H7 (cell line): ENCODE results near the gene TLR8. TPM values are rescaled to one million over a fixed set of nuclear protein-coding genes. Genes with fewer than 3 reads are reported as not detected.
"Not testable (repeated sequence)": the region's sequence is repeated elsewhere in the genome, so short reads cannot be mapped to it uniquely, and the experiment has no call there.

Experiments used
- DNase-seq: peaks from one replicate; pipeline ENCODE4 v3.0.0; 2012
- H3K27me3 ChIP-seq: 2 replicates; pipeline ENCODE4 v1.6.0; 2011; ENCODE audit warnings: mild to moderate bottlenecking, low read length; ENCODE audit not compliant: control insufficient read depth, insufficient read depth
- H3K36me3 ChIP-seq: replicated peaks from 2 replicates; pipeline ENCODE4 v1.5.1; 2011; ENCODE audit warnings: low read length; ENCODE audit not compliant: control insufficient read depth, insufficient read depth
- H3K4me3 ChIP-seq: 2 replicates; pipeline ENCODE4 v1.5.1; 2011; ENCODE audit warnings: low read depth, mild to moderate bottlenecking, control low read depth, low read length, moderate library complexity; ENCODE audit not compliant: insufficient read depth
- total RNA-seq: library from RNA; depleted of rRNA; stranded (reverse); fragments of >200 nt; shearing (Covaris generic); gene quantifications from 2 replicates; pipeline ENCODE4 v1.2.3, GENCODE V29; 2014; rRNA removed

Gene TLR8
- total RNA-seq, 1 experiment from 2014 or later, result not detected

DNA sequence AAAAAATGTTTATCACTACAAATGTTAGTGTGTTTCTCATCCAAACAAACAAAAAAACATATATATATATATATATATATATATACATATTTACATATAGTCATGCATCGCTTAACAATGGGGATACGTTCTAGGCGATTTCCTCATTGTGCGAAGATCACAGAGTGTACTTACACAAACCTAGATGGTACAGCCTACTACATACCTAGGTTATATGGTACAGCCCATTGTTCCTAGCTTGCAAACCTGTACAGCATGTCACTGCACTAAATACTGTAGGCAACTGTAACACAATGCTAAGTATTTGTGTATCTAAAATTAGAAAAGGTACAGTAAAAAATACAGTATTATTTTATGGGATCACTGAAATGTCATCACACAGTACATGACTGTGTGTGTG is 52.0 kb downstream of the TLR8 start:
- no peaks in the 10 kb centered on the region for H3K27me3 ChIP-seq
- no peak for DNase-seq
- H3K36me3 ChIP-seq, result no peaks in the 10 kb centered on the region
- no peak overlapping the region for H3K4me3 ChIP-seq

DNA sequence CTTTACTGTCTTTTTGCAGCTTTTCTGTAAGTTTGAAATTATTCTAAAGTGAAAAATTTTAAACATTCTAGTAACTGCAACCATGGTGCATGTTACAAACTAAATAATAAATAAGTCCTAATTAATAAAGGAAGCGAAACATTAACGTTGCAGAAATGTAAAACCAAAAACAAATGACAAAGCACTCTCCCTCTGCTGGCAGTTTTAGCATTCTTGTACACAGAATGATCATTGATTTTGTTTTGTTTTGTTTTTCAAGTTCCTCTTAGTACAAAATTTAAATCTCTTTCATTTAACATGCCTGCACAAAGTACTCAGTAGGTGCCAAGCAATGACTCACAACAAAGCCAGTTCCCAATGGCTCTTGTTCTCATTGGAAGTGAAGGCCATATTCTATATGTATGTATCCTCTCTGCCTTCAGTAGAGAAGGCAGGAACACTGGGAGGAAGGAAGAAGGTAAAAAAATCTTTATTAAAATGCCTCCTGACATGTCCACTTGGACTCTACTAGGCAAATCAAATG is 54.8 kb downstream of the TLR8 start:
- DNase-seq, result no peak
- H3K36me3 ChIP-seq, result no peaks in the 10 kb centered on the region

DNA sequence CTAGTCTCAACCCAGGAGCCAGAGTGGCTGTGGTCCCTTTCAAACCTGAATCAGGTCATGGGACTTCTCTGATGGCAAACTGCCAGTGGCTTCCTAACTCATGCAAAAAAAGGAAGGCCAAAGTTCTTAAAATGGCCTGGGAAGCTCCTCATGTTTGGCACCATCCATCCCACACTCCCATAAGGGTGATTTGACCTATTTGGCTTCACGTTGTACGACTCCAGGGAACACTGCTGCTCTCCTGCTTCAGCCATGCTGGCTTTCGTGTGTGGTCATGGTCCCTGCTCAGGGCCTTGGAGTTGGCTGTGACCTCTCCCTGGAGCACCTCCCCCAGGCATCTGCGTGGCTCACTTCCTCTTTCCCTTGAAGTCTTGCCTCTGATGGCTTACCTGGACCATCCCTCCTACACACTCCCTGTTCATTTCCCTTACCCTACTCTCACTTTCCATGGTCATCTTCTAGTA is 55.7 kb downstream of the TLR8 start:
- no peak for DNase-seq
- H3K4me3 ChIP-seq, result no peak overlapping the region
- no peaks in the 10 kb centered on the region for H3K36me3 ChIP-seq
- H3K27me3 ChIP-seq, result no peaks in the 10 kb centered on the region

More for the DNA sequence above, 54.8 kb downstream of the TLR8 start:
- no peaks in the 10 kb centered on the region for H3K27me3 ChIP-seq
- H3K4me3 ChIP-seq, result no peak overlapping the region

DNA sequence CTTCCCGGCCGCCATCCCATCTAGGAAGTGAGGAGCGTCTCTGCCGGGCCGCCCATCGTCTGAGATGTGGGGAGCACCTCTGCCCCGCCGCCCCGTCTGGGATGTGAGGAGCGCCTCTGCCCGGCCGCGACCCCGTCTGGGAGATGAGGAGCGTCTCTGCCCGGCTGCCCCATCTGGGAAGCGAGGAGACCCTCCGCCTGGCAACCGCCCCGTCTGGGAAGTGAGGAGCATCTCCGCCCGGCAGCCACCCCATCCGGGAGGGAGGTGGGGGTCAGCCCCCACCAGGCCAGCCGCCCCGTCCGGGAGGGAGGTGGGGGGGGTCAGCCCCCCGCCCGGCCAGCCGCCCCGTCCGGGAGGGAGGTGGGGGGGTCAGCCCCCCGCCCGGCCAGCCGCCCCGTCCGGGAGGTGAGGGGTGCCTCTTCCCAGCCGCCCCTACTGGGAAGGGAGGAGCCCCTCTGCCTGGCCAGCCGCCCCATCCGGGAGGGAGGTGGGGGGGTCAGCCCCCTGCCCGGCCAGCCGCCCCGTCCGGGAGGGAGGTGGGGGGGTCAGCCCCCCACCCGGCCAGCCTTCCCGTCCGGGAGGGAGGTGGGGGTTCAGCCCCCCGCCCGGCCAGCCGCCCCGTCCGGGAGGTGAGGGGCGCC is 56.9 kb downstream of the TLR8 start:
- DNase-seq, H3K4me3 ChIP-seq, H3K36me3 ChIP-seq, H3K27me3 ChIP-seq: not testable (repeated sequence)

DNA sequence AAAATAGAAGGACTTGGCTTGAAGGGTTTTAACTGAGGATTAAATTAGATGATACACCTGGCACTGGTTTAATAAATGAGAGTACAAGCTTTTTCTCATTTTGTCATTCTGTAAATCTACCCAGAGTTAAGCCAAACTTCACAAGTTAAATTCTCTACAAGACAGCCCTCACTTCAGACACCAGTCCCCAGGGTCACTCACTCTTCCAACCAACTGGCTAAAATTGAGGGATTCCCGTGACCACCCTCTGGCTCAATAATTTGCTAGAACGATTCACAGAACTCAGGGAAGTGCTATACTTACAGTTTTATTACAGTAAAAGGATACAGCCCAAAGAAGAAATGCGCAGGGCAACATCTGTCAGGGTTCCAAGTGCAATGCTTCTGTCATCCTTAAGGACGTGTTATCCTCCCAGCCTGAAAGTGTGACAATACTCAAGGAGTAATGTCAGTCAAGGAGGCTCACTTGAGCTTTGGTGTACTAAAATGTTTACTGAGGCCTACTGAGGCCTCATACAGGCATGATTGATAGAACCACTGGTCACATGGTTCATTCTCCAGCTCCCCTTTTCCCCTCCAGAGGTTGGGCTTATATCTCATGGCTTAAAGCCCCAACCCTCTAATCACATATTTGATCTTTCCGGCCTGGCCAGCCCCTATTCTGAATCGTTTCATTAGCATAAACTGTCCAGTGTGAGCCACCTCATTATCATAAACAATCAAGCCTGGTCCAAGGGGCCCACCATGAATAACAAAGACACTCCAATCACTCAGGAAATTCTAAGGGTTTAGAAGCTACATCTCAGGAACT is 58.9 kb downstream of the TLR8 start:
- no peaks in the 10 kb centered on the region for H3K27me3 ChIP-seq
- H3K4me3 ChIP-seq, result no peak overlapping the region
- no peaks in the 10 kb centered on the region for H3K36me3 ChIP-seq
- DNase-seq, result no peak

DNA sequence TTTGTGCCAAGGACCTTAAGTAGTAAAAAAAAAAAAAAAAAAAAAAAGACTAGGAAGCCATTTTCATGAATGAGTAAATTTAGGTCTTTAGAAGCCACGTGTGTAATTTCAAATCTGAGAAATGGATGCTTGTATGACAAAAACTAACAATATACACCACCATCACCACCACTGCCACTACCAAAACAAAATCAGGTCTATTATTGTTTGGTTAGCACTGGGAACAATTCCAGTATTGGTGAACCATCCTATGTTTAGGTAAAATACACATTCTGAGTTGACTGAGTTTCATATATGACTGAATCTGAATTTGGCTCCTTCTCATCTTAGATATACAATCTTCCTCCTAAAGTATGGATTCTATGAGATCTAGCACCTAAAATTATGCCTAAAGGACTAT is 59.7 kb downstream of the TLR8 start:
- Histone ChIP-seq H3K4me3 (no peak overlapping the region), H3K27me3 (no peaks in the 10 kb centered on the region), H3K36me3 (no peaks in the 10 kb centered on the region)
- DNase-seq, result no peak

DNA sequence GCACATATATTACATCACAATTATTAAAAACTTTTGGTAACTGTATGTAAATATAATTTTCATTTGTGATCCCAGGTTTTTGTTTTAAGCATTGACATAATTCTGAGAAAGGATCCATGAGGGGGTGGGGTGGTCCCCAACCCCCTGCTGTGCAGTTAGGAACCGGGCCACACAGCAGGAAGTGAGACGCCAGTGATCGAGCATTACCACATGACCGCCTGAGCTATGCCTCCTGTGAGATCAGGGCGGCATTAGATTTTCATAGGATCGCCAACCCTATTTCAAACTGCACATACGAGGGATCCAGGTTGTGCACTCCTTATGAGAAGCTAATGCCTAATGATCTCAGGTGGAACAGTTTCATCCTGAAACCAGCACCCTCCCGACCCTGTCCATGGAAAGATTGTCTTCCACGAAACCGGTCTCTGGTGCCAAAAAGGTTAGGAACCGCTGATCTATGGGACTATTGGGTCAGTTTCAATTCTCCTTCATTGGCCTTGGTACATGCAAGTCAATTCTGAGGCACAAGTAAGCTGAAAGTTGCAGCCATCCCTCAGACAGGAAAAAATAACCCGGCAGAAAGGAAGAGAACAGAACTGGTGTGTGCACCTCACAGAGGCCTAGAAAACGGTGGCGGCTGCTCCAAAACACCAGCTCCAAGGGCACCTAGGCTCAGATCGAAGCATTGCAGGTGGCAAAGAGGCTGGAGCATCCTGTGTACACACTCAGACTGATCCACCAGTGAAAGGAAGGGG is 61.5 kb downstream of the TLR8 start:
- Histone ChIP-seq H3K27me3 (no peaks in the 10 kb centered on the region), H3K36me3 (no peaks in the 10 kb centered on the region), H3K4me3 (no peak overlapping the region)
- no peak for DNase-seq

DNA sequence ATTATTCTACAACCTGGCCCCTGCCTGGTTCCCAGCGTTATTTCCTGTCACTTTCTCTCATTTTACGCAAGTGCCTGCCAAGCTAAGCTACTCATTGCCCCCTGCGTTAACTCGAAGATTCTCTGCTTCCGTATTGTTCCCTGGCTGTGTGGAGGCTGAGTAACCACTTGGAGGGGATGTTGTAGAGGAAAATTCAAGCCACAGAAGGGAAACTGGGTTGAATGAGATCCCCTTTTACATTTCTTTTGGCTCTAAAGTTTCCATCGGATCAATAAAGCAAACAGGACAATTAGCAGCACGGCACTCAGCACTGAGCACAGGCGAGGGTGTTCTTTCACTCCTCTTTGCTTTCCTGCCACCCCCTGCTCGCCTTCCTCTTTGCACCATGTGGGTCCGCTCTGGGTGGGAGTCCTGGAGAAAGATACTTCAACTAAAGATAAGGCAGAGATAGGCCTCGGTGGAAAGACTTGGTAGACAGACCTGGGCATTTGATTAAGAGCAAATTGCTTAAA is 64.3 kb downstream of the TLR8 start:
- H3K27me3 ChIP-seq, result no peaks in the 10 kb centered on the region
- no peak overlapping the region for H3K4me3 ChIP-seq
- DNase-seq, result peak; percentile 80
- peaks cover 4% of the 10 kb centered on the region for H3K36me3 ChIP-seq

DNA sequence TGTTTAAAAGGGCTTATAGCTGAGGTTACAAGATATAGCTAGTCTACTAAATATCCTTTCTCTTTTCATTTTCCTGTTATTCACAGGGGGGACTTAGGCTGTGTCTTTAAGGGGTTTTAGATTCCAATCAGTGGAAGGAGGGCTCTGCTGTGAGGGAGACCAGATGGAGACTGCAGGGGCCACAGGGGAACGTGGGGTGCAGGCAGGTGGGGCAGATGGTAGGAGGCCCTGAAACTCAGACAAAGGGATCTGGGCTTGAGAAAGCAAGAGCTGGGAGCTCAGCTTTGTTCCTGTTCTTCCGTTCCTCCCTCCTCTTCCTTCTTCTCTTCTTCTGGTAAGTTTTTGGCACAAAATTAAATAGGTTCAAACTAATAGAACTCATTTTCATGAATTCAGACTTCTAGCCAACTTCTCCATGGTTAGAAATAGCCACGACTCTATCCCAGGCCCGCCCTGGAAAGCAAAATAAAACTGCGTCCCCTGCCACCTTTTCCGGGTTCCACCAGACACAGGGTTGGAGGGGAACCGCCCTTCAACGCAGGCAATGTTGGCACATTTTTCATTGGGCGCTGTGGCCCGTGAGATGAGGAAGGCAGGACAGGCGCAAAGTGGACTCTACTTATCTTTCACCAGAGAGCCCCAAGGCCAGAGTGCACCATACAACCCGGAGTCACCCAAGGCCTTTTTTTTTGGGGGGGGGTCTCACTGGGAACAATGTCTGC is 65.0 kb downstream of the TLR8 start:
- Histone ChIP-seq H3K36me3 (peaks cover 8% of the 10 kb centered on the region), H3K27me3 (no peaks in the 10 kb centered on the region), H3K4me3 (no peak overlapping the region)
- no peak for DNase-seq

DNA sequence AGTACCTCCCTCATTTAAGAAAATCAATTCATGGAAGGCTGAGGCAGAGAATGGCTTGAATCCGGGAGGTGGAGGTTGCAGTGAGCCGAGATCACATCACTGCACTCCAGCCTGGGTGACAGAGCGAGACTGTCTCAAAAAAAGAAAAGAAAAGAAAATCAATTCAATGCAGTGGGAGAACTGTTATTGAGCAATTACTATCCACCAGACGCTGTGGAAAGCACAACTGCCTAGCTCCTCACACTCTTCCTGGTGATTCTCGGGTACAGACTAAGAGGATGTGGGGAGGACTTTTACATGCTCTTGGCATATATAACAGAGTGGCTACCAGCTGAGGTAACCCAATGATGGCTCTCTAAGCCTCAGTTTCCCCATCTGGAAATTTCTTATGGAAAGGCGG is 65.8 kb downstream of the TLR8 start:
- no peaks in the 10 kb centered on the region for H3K27me3 ChIP-seq
- no peak for DNase-seq
- H3K4me3 ChIP-seq, result no peak overlapping the region
- H3K36me3 ChIP-seq, result peaks cover 9% of the 10 kb centered on the region

Other genes starting within 250 kb of the TLR8 start
- gene PRPS2, start 115.2 kb upstream of the TLR8 start, total RNA-seq, result 57.8 and 65.4 TPM in 2 replicates
- not detected in 2 replicates for gene TLR7, start 39.5 kb upstream of the TLR8 start, total RNA-seq
- gene TMSB4X, start 68.5 kb downstream of the TLR8 start, total RNA-seq, result 11,693 and 13,183 TPM in 2 replicates
- 0.07 and 0.18 TPM in 2 replicates for gene FAM9C, start 138.0 kb downstream of the TLR8 start, total RNA-seq